HG03095 (cell line): ENCODE data around the gene TIAM1.
A peak's percentile ranks its signal among the peaks of the same experiment; 100 is the strongest.

Experiments used
- ATAC-seq: cut with Tn5 transposase; IDR thresholded peaks from one replicate; pipeline ENCODE4 v1.9.1; 2021; ENCODE audit warnings: moderate library complexity; ENCODE audit not compliant: unreplicated experiment

The TIAM1 gene

GRCh38 chr21:31213787-31214186 is 130.3 kb downstream of the TIAM1 start:
- no peak for ATAC-seq

- no peak for ATAC-seq
Measured at GRCh38 chr21:31211836-31212235, 132.2 kb downstream of the TIAM1 start.

- ATAC-seq, result no peak
Measured at GRCh38 chr21:31205412-31205811, 138.6 kb downstream of the TIAM1 start.

DNA sequence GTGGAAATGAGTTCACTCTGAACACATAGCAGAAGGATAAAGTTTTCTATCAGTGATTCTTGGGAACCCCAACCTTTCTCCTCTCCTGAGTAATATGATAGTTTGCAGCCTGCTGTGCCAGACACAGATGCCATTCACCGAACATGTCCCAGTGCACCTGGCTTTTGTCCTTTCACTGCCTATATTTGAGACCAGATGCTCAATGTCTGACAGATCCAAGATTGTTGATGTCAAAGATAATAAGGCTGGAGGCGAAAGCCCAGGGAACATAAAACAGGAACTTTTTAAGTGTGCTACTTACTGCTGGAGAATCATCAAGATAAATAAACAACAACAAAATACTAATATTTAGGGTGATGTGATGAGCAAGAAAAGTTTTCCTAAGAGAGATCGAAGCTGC is 139.3 kb downstream of the TIAM1 start:
- ATAC-seq, result no peak

DNA sequence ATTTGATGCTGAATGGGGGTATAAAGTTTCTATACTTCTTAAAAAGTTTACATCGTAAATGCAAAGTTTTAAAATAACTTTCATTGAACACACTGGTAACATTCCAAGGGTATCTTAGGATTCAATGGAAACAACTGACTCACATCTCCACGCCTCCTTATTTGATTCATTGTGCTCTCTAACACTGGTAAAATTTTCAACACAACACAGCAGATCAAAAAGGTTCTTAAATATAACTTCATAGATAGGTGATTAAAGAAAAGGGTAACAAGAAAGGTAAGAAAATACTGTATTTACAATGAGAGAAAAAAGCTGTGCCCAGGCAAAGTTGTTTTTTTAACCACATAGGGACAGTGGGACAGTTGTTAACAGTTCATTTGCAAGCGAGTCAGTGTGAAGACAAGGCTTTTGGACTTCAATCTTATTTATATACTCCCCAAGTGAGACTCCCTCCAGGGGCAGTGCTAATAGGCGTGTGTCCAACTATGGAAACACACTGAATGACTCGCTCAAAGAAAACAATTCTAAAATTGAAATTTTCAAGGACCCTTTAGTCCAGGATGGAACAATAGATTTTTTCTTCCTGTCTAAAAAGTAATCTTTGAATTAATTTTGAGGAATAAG is 140.5 kb downstream of the TIAM1 start:
- ATAC-seq, result no peak

GRCh38 chr21:31201548-31201947 is 142.5 kb downstream of the TIAM1 start:
- ATAC-seq, result no peak

GRCh38 chr21:31201144-31201543 is 142.9 kb downstream of the TIAM1 start:
- no peak for ATAC-seq

GRCh38 chr21:31198575-31198974 is 145.5 kb downstream of the TIAM1 start:
- no peak for ATAC-seq

DNA sequence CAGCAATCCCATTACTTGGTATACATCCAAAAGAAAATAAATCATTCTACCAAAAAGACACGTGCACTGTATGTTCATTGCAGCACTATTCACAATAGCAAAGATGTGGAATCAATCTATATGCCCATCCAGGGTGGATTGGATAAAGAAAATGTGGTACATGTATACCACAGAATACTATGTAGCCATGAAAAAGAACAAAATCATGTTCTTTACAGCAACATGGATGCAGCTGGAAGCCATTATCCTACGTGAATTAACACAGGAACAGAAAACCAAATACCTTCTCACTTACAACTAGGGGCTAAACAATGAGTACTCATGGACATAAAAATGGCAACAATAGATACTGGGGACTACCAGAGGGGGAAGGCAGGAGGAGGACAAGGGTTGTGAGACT is 147.3 kb downstream of the TIAM1 start:
- ATAC-seq, result no peak

DNA sequence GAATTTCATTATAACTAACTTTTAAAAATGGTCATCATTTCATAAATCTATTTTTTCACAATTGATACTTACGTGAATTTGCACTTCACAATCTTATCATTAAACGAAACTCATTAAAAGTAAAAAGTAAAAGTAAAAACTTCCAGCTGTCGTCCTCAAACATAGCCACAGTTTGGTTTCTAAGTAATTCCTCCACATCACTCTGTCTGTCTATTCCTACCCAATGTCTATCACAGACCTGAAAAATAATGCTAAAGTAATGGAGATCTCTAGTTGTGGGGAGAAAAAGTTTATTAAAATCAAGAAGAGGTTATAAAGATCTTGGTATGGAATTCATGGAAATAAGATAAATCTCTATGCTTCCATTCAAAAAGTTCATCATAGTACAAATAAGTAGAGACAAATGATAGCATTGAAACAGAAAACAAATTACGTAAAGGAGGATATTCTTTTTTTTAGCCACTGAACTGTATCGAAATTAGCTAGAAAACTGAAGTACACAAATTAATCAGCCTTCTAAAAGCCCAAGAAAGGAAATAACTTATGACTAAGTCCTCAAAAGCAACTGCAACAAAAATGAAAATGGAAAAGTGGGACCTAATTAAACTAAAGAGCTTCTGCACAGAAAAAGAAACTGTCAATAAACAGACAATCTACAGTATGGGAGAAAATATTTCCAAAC is 148.6 kb downstream of the TIAM1 start:
- ATAC-seq, result peak; percentile 62

DNA sequence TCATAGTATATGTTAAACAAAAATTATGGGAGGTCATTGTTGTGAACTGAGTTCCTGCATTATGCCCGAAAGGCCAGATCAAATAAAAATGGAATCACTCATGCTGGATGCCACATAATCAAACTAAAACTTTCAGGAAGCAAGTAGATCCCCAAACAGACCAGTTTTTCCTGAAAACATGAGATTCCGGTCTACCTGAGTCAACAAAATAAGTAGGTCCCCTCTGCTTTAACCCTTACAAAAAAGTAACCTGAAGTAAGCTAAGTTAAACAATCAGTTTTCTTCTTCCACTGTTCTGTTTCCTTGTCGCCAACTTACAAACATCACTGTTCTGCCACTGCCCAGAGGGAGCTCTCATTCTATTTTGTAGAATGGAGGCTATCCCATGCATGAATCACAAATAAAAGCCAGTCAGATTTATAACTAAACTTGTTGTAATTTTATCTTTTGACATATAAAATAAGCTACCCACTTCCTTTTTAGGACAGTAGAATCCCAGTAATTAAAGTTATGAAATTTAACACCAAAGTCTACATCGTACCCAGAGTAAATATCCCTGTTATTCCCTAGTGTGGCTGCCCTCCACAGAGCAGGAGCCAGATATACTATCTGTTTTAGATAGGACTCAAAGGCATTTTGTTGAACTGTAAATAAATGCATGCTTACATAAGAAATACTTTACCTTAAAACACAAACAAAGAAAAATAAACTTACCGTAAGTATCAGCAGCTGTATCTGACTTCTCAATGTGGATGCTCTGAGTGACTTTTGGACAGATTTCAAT is 149.4 kb downstream of the TIAM1 start:
- no peak for ATAC-seq

GRCh38 chr21:31193761-31194160 is 150.3 kb downstream of the TIAM1 start:
- no peak for ATAC-seq

- no peak for ATAC-seq
Measured at GRCh38 chr21:31191553-31191952, 152.5 kb downstream of the TIAM1 start.

DNA sequence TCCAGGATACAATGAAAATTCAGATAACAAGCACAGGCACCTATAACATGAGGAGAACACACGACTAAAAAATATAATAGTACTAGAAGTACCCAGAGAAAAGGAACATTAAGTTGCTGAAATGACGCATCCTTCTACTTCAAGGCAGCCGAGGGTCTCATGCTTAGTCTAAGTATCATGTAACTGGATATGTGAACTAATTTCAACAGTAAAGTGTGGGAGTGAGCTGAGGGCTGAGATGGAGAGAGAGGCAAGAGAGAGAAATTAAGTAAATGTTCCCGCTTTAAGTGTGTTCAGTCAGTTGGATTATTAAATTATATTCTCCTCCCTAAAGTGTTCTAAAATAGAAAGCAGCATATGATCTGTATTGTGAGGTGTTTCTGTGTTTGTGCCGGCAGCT is 153.5 kb downstream of the TIAM1 start:
- no peak for ATAC-seq

- no peak for ATAC-seq
Measured at GRCh38 chr21:31187499-31187898, 156.6 kb downstream of the TIAM1 start.

DNA sequence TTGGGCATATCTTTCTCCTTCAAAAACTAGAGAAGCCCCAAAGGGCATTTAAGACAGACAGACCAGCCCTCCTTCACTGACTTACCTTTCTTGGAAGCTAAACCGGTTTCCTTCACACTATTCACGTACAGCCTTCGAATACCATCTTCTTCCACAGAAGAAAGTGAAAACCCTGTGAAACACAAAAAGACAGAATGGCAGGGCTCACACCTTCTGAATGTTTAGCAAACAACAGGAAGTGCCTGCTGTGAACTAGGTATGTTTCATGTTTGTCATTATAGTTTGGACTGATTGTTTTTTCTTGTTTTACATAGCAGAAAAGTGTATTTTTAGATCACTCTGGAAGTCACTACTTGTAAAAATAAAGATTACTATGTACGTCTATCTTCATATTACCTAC is 157.1 kb downstream of the TIAM1 start:
- ATAC-seq, result no peak

GRCh38 chr21:31185663-31186062 is 158.4 kb downstream of the TIAM1 start:
- ATAC-seq, result no peak

DNA sequence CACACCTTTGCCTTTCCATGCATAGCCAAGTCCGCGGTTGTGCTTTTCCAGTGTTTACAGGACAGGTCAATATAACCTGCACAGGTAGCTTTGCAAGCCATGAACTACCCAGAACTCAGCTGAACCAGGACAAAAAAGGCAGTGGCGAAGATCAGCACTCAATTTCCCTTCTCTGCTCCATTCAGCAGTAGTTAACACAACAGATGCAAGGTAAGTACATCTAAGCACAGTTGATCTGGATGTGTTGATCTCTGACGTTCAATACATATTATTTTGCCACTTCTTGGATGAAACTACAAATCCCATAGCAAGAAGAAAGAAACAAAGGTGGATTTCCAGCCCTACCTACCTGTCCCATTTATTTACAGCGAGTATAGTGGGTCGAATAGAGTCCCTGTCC is 159.2 kb downstream of the TIAM1 start:
- ATAC-seq, result no peak

- ATAC-seq, result peak; percentile 50
Measured at GRCh38 chr21:31184459-31184858, 159.6 kb downstream of the TIAM1 start.

DNA sequence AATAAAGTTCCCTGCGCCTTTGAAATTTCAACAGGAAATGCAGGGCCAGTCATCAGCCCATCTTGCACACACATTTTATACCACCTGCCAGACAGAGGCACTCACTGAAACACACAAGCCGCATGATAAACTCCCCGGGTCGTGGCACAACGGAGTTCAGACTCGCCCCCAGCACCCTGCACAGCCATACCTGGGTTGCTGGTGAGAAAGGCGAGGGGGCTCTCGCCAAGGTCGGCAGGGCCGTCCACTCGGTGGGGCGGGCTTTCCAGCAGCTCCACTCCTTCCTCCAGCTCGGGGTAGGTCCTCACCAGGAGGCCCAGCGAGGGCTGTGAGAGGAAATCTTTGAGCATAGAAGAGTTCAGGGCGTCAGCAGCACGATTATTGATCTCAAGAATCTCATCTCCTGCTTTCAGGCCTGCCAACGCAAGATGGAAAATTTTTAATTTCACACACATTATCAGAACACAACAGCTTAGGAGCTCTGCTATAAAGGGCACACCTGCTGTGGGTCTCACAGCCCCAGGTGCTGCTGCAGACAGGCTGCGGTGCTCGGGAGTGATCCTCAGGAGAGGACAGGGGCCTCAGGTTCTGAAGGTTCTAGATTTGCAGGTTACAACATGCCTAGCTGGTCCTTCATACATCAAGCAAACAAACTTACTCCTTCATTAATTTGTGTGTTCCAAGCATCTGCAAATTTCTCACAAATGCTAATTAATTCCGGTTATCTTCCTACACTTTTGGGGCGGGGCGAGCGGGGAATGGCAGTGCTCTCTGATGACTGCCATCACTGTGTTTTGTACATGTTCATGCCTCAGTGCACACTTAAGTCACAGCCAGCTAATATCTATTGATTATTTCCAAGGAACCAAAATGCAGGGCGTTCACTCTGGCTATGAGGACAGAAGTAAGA is 161.6 kb downstream of the TIAM1 start:
- no peak for ATAC-seq
